Testis (tissue), 2 donors: Measurements from ENCODE around the gene PGC.

Experiments
- CTCF ChIP-seq, 3 experiments: fragments of 450-650 bp in 2 of 3; fragments of 200-600 bp in 1 of 3; sonication (generic) in 1 of 3; IDR thresholded peaks; one replicate each; pipeline ENCODE4 v1.5.1; 2016 to 2019; ENCODE audit warnings: antibody characterized with exemption in 3 of 3, mild to moderate bottlenecking in 2 of 3, moderate library complexity in 1 of 3
- POLR2A ChIP-seq: fragments of 450-650 bp; IDR thresholded peaks from one replicate; pipeline ENCODE4 v1.6.1; 2017; ENCODE audit warnings: antibody characterized with exemption, mild to moderate bottlenecking, moderate library complexity

- no peak for TF ChIP-seq CTCF (IDR thresholded peaks at IDR 0.05)
- TF ChIP-seq POLR2A: no peak
These were observed 34.2 kb upstream of the PGC start for GRCh38 chr6:41781366-41781730.
